A673 (cell line): Measurements from ENCODE around the gene MYRF. TPM values are rescaled to one million over a fixed set of nuclear protein-coding genes. Genes with fewer than 3 reads are reported as not detected.

ENCODE experiments used
- BruUV-seq: library from RNA; stranded (reverse); fragments of 400-500 nt; replicated peaks from 2 replicates; lab custom pipeline; 2021; lab: Mats Ljungman, UMichigan
- CTCF ChIA-PET: fragments of 300-600 bp; sonication (Branson Sonifier 250); formaldehyde crosslinking; loops from one replicate; lab custom pipeline; 2022; ENCODE audit warnings: antibody characterized with exemption; lab: Charles Lee
- POLR2A ChIA-PET: fragments of 300-600 bp; sonication (Branson Sonifier 250); formaldehyde crosslinking; loops from one replicate; lab custom pipeline; 2022; ENCODE audit warnings: antibody characterized with exemption; ENCODE audit not compliant: low non-redundant PET; lab: Charles Lee
- DNase-seq: peaks from one replicate; pipeline ENCODE4 v3.0.0-alpha.2; 2015; ENCODE audit warnings: low spot score
- H3K27ac ChIP-seq: fragments of 200-600 bp; sonication (generic); 2 replicates; pipeline ENCODE4 v1.5.1; 2016; ENCODE audit warnings: mixed run types, low read depth, mild to moderate bottlenecking, mixed read lengths, antibody characterized with exemption, low read length; ENCODE audit not compliant: poor library complexity, severe bottlenecking
- H3K27me3 ChIP-seq: fragments of 200-600 bp; sonication (generic); replicated peaks from 2 replicates; pipeline ENCODE4 v1.6.1; 2017; ENCODE audit warnings: mixed run types, low read depth, mild to moderate bottlenecking, mixed read lengths, antibody characterized with exemption, low read length; ENCODE audit not compliant: insufficient read depth, poor library complexity
- H3K36me3 ChIP-seq: fragments of 200-600 bp; sonication (generic); 2 replicates; pipeline ENCODE4 v1.6.1; 2016; ENCODE audit warnings: mixed run types, mild to moderate bottlenecking, mixed read lengths, antibody characterized with exemption, low read length; ENCODE audit not compliant: insufficient read depth, poor library complexity, severe bottlenecking
- H3K4me1 ChIP-seq: fragments of 200-600 bp; sonication (generic); 2 replicates; pipeline ENCODE4 v1.6.1; 2017; ENCODE audit warnings: mixed run types, mild to moderate bottlenecking, mixed read lengths, antibody characterized with exemption, low read length; ENCODE audit not compliant: insufficient read depth, poor library complexity, severe bottlenecking
- H3K4me3 ChIP-seq: fragments of 200-600 bp; sonication (generic); 2 replicates; pipeline ENCODE4 v1.5.1; 2016; ENCODE audit warnings: low read depth, mixed run types, mild to moderate bottlenecking, mixed read lengths, low read length; ENCODE audit not compliant: poor library complexity, severe bottlenecking
- H3K9me3 ChIP-seq: fragments of 200-600 bp; sonication (generic); 2 replicates; pipeline ENCODE4 v1.6.1; 2016; ENCODE audit warnings: mixed run types, low read depth, mild to moderate bottlenecking, mixed read lengths, antibody characterized with exemption, low read length; ENCODE audit not compliant: poor library complexity, severe bottlenecking
- CTCF ChIP-seq: fragments of 300-800, 200-600 bp; sonication (generic); conservative IDR thresholded peaks from 2 replicates; pipeline ENCODE4 v1.5.1; 2017; ENCODE audit warnings: low read depth, mild to moderate bottlenecking, antibody characterized with exemption, low read length, moderate library complexity, mixed read lengths
- EZH2 ChIP-seq: fragments of 200-600 bp; sonication (generic); IDR thresholded peaks from 2 replicates; pipeline ENCODE4 v1.6.1; 2017; ENCODE audit warnings: borderline replicate concordance, low read depth, mild to moderate bottlenecking, mixed read lengths, antibody characterized with exemption, low read length; ENCODE audit not compliant: poor library complexity, severe bottlenecking
- intact Hi-C: fragments of 100-400 bp; cut with micrococcal nuclease; formaldehyde crosslinking; loops from one replicate; pipeline ENCODE4 v1.10.0; 2022; ENCODE audit not compliant: unreplicated experiment
- total RNA-seq: library from RNA; stranded (reverse); gene quantifications from 2 replicates; pipeline ENCODE4 v1.2.3, GENCODE V29; 2021

Gene MYRF
- total RNA-seq, 1 experiment from 2014 or later: 11.2 TPM

DNA sequence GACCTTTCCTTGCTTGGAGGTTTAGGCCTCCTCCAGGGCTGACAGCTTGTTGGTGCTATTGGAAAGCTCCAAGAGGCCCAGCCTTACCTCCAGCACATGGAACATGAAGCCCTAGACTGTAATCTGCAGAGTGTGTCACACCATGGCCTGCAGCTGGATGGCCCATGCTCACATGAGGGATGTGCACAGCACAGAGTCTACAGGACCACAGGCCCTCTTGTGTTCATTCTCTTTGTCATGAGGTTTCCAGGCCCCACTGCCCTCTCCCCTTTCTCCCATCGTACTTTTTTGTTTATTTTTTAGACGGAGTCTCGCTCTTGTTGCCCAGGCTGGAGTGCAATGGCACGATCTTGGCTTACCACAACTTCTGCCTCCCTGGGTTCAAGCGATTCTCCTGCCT, 54.3 kb downstream of the MYRF start:
- POLR2A ChIA-PET: no interaction called here
- H3K36me3 ChIP-seq: peaks cover 98% of the 10 kb centered on the region
- no peak for DNase-seq
- no peak overlapping the region for H3K4me3 ChIP-seq
- CTCF ChIA-PET: no interaction called here
- no peaks in the 10 kb centered on the region for H3K9me3 ChIP-seq
- H3K27me3 ChIP-seq: no peaks in the 10 kb centered on the region
- intact Hi-C loops: no loop called here
- H3K27ac ChIP-seq: no peak overlapping the region
- H3K4me1 ChIP-seq: no peaks in the 10 kb centered on the region
- TF ChIP-seq EZH2 (no peak), CTCF (no peak)
- no TSS peak for BruUV-seq

DNA sequence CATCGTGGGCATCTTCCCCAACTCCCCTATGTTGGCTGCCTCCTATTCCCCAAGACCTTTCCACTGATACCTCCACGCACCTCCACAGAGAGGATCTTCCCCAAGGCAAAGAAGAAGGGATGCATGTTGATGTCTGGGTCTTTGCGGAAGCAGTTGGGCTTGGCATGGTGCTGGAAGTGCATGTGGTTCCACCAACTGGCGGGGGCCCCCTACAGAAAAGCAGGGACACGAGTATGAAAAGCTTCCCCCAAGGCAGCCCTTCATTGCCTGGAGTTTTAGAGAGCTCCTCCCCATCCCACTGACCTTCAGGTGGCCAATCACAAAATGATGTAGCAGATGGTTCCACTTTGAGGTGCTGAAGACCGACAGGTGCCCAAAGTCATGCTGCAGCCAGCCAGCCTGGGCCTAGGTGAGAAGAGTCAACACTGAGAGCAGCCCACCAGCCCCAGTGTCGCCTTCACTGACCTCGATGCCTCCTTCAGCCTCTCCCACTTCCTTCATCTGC, 58.3 kb downstream of the MYRF start:
- Histone ChIP-seq H3K4me3 (no peak overlapping the region), H3K27ac (no peak overlapping the region), H3K9me3 (no peaks in the 10 kb centered on the region), H3K27me3 (no peaks in the 10 kb centered on the region), H3K4me1 (peaks cover 19% of the 10 kb centered on the region), H3K36me3 (peaks cover 91% of the 10 kb centered on the region)
- intact Hi-C loops: no loop called here
- no peak for DNase-seq
- TF ChIP-seq EZH2: no peak
- TF ChIP-seq CTCF: no peak
- ChIA-PET POLR2A (no interaction called here), CTCF (no interaction called here)
- no TSS peak for BruUV-seq

- Histone ChIP-seq H3K4me1 (peaks cover 19% of the 10 kb centered on the region), H3K27ac (peak overlapping the region; percentile 62), H3K36me3 (peaks cover 81% of the 10 kb centered on the region), H3K27me3 (no peaks in the 10 kb centered on the region), H3K9me3 (no peaks in the 10 kb centered on the region), H3K4me3 (no peak overlapping the region)
- no peak for TF ChIP-seq EZH2
- no peak for TF ChIP-seq CTCF
- CTCF ChIA-PET: no interaction called here
- BruUV-seq: no TSS peak
- POLR2A ChIA-PET: no interaction called here
- intact Hi-C loops: no loop called here
- DNase-seq: no peak
These were observed 59.4 kb downstream of the MYRF start for GRCh38 chr11:61811831-61812230.
